NB4 (cell line): ENCODE results near the gene ADAP1.

Source experiments
- DNase-seq: peaks from one replicate; pipeline ENCODE4 v3.0.0; 2010; ENCODE audit warnings: low read depth
- H3K4me3 ChIP-seq: one replicate; pipeline ENCODE4 v1.5.1; 2011; ENCODE audit warnings: mild to moderate bottlenecking, low read depth, low read length, moderate library complexity
- MYC ChIP-seq: IDR thresholded peaks from 2 replicates; pipeline ENCODE4 v1.6.1; 2011; ENCODE audit warnings: low read depth, low read length
- POLR2A ChIP-seq: IDR thresholded peaks from 2 replicates; pipeline ENCODE4 v1.6.1; 2011; ENCODE audit warnings: mild to moderate bottlenecking; ENCODE audit not compliant: insufficient read length; ENCODE audit errors: extremely low read depth
- TF ChIP-seq, protein P1 (sequence below): IDR thresholded peaks from 2 replicates; pipeline ENCODE4 v1.6.1; 2011; ENCODE audit warnings: low read depth, low read length
- TF ChIP-seq, protein P2 (sequence below): IDR thresholded peaks from one replicate; pipeline ENCODE4 v1.5.1; 2012; ENCODE audit warnings: low read depth, low read length

The ADAP1 gene

DNA sequence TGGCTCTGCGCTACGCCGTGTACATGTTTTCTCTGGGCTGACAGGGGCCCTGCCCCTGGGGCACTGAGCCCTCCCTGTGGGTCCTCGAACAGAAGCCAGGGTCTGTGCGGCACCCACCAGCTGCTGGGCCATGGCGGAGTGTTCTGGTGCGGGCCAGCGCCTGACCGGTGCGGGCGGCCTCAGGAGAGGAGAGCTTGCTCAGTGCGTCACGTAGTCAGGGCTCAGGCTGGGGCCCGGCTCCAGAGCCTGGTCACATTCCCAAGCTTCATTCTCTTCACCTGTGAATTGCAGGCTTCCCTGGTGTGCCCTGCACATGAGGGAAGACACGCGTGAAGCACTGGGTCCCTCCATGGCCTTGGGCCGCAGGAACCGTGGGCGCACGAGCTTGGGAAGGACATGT lies 62.7 kb downstream of the ADAP1 start:
- no peak for DNase-seq
- H3K4me3 ChIP-seq, result no peak overlapping the region
- TF ChIP-seq MYC, result no peak
- TF ChIP-seq, protein P1, sequence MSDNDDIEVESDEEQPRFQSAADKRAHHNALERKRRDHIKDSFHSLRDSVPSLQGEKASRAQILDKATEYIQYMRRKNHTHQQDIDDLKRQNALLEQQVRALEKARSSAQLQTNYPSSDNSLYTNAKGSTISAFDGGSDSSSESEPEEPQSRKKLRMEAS, result no peak
- TF ChIP-seq, protein P2, sequence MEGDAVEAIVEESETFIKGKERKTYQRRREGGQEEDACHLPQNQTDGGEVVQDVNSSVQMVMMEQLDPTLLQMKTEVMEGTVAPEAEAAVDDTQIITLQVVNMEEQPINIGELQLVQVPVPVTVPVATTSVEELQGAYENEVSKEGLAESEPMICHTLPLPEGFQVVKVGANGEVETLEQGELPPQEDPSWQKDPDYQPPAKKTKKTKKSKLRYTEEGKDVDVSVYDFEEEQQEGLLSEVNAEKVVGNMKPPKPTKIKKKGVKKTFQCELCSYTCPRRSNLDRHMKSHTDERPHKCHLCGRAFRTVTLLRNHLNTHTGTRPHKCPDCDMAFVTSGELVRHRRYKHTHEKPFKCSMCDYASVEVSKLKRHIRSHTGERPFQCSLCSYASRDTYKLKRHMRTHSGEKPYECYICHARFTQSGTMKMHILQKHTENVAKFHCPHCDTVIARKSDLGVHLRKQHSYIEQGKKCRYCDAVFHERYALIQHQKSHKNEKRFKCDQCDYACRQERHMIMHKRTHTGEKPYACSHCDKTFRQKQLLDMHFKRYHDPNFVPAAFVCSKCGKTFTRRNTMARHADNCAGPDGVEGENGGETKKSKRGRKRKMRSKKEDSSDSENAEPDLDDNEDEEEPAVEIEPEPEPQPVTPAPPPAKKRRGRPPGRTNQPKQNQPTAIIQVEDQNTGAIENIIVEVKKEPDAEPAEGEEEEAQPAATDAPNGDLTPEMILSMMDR, result no peak
- TF ChIP-seq POLR2A, result no peak

DNA sequence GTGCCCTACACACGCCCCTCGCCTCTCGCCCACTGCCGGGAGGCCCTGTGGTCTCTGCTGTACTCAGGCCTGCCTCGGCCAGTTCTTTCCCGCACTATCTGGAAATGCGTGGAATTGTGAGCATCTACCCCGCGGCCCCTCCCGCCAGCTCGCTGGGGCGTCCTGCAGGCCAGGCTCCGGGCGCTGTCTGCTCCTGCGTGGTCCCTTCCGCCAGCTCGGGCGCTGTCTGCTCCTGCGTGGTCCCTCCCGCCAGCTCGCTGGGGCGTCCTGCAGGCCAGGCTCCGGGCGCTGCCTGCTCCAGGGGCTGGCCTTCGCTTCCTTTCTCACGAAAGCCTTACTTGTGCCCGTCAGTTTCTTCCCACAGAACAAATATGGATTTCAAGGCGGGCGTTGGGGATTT lies 63.2 kb downstream of the ADAP1 start:
- TF ChIP-seq POLR2A (no peak), MYC (no peak)
- TF ChIP-seq, protein P2, result no peak
- TF ChIP-seq, protein P1, result no peak
- no peak for DNase-seq
- no peak overlapping the region for H3K4me3 ChIP-seq

DNA sequence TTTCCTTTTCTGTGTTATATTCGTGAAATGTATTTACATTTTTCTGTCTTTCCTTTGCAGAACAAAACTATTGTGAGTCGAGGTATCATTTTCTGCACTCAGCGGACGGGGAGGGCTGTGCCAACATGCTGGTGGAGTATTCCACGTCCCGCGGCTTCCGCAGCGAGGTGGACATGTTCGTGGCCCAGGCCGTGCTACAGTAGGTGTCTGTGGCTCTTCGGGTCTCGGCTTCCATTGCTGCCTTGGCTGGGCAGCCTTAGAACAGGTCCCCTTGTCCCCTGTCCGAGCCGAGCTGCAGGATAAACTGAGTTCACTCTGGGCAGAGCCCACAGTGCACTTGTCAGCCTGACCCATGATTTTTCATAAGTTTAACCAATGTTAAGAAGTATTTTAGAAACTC lies 63.6 kb downstream of the ADAP1 start:
- DNase-seq, result no peak
- TF ChIP-seq, protein P1, result no peak
- H3K4me3 ChIP-seq, result no peak overlapping the region

DNA sequence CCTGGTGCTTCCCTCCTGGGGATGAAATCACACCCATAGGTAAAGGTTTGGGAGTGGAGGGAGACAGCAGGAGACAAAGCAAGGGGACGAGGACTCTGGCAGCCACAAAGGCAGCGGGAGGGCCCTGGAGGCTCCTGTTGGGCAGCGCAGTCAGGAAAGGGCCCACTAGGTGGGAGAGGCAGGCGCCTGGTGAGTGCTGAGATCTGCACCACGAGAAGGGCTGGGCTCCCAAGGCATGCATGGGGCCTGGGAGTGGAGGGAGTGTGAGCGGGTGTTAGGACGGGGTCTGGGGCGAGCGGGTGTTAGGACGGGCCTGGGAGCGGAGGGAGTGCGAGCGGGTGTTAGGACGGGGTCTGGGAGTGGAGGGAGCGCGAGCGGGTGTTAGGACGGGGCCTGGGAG lies 65.1 kb downstream of the ADAP1 start:
- DNase-seq, result no peak
- TF ChIP-seq POLR2A, result no peak
- no peak overlapping the region for H3K4me3 ChIP-seq

DNA sequence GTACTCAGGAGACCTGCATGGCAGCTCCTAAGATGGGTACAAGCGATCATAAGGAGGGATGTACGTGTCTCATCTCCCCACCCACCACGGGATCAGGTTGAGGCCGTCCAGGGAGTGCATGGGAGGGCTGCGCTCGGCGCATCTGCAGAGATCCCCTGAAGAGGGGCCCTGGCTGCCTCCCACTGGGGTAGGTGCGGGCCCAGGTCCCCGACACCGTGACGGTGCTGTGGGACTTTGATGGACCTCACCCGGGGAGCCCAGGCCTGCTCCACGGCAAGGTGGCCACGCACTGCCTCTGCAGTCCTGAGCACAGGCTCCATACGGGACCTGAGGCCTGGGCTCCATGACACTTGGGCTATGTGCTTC lies 65.5 kb downstream of the ADAP1 start:
- TF ChIP-seq MYC (no peak), POLR2A (no peak)
- TF ChIP-seq, protein P1, result no peak
- TF ChIP-seq, protein P2, result no peak
- no peak overlapping the region for H3K4me3 ChIP-seq

DNA sequence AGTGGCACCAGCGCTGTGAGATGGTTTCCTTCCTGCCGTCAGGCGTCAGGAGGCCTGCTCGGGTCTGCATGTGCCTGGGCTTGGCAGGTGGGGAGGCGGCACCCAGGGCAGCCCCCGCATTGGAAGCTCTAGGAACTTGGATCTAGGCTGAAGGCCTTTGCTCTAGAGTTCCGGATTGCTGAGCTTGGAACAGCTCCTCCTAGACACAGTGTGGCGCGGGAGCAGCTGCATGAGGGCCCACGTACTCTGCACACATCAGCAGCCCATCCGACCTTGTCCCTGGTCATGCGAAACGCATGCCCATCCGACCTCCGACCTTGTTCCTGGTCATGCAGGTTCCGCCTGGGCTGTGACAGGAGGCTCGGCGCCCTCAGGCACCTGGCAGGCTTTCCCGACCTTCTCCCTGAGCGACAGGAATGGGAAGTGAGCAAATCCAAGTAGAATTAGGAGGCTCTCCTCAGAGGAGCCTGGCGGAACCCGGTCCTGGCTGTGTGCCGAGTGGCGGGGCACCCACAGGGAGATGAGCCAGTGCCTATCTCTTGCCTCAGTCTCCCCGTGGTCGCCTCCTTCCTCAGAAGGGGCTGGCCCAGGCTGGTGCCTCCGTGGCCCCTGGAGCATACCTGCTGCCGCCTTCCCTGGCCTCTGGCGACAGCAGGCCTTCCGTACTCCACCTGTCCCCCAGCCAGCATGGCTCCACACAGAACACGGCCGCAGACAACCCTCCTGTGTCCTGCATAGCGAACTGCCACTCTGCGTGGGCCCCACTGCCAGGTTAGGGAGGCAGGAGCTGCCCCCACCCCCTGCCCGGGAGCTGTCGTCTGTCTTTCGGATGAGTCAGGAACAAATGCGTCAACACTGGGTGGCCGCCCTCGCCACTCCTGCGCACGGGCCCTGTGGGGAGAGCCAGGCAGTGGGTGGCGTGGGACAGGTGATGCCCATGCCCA lies 66.1 kb downstream of the ADAP1 start:
- no peak for DNase-seq
- TF ChIP-seq, protein P1, result no peak
- TF ChIP-seq, protein P2, result no peak
- TF ChIP-seq MYC (no peak), POLR2A (no peak)
- H3K4me3 ChIP-seq, result no peak overlapping the region

More for the DNA sequence above, 65.5 kb downstream of the ADAP1 start:
- DNase-seq, result no peak
